NCI-H446 (cell line): ENCODE measurements around the gene HAPLN1.
A peak's percentile ranks its signal among the peaks of the same experiment; 100 is the strongest.
"Not testable (repeated sequence)": the region's sequence is repeated elsewhere in the genome, so short reads cannot be mapped to it uniquely, and the experiment has no call there.

Experiments used
- DNase-seq, 2 experiments: peaks; one replicate each; lab custom pipeline; 2025; lab: John Stamatoyannopoulos, UW

The HAPLN1 gene

DNA sequence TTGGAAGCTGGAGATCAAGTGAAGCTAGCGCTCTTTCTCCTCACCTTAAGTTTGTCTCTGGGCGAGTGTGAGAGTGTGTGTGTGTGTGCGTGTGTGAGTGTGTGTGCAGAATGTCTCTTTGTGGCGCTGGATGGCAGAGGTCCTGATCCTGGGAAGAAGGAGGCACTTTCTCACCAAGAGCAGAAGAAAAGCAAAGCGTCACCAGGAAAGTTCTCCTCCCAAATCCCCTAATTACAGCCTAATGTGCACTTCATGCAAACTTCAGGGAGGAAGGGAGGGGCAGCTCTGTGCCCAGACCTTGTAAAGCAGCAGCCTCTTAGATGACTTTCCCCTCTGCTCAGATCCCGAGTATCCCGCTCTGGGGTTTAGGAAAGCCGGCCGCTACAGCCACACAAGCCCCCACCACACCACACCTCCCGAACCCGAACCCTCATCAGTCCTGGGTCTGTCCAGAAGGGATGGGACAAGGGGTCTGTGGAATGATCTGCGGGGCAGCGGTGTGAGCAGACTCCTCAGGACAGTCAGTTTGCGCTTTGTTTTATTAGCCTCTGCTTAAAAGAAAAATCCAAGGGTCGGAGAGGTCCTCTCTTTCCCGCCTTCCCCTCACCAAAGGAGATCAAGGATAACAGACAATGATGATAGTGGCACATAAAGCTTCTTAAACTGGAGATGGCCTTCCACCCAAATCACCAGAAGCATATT is at the start of gene HAPLN1:
Gene HAPLN1, minus strand, starts transcription at position 20 of the 702 bp plus-strand sequence. CDS start 47,332 bp downstream, outside the sequence.
- DNase-seq: no peak

DNA sequence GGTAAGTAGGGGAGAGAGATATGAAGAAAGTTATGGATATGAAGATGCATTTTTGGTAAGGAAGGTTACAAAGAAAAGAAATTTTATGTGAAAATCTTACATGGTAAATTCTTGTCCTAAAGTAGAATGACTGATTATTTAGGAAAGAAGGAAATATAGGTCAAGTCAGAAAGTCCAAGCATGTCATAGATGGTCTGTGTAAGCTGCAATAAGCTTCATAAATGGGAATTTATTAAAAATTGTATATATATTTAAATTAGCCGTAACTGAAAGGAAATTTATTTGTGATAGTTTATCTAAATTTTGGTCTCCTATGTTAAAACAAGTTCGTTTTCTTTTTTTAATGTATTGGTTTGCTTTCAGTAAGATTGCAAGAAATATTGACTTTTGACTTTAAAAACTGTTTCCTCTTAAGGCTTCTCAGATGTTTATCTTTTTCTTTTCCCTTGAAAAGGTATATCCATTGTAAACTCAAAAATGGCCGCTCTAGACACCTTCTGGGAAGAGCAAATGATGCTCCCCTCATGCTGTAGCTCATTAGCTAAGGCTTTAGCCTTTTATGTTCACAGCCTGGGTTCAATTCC is 46.8 kb upstream of the HAPLN1 start:
- DNase-seq: no peak

DNA sequence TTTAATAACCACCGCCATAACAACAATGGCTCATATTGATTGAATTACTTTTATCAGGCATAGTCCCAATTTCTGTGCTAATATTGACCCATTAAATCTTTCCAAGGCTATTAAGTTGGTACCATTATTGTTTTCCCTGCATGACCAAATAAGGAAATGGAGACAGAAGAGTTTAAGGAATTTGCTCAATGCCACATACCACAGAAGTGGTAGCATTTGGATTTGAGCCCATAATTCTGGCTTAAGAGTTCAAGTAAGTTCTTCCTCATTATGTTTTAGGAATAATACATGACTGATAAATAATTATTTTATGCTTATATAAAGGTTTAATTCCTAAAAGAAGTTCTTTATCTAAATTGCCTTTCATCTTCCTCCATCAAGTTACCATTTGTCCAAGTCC is 43.4 kb upstream of the HAPLN1 start:
- no peak for DNase-seq

GRCh38 chr5:83760579-83760978 is 39.9 kb upstream of the HAPLN1 start:
- DNase-seq: no peak

- DNase-seq: no peak
These were observed 32.0 kb upstream of the HAPLN1 start for GRCh38 chr5:83752700-83753099.

DNA sequence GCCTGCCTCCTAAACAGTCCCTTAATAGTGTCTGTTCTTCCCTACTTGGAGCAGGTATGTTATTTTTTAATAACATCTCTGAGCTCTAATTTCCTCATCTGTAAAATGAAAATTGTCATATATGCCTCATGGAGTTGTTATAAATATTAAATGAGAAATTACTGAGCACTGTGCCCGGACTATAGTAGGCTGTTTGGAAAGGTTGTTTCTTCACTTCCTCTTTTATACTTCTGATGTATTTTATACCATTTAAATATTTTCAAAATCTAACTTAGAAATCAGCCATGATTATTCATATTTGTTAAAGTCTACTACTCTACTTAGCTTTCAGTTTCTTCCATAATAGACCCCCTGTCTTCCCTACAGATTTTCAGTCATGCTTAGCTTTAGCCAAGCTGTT is 30.5 kb upstream of the HAPLN1 start:
- DNase-seq: no peak

- DNase-seq: no peak
These were observed 30.1 kb upstream of the HAPLN1 start for GRCh38 chr5:83750749-83751148.

GRCh38 chr5:83745816-83746215 is 25.2 kb upstream of the HAPLN1 start:
- DNase-seq: no peak

DNA sequence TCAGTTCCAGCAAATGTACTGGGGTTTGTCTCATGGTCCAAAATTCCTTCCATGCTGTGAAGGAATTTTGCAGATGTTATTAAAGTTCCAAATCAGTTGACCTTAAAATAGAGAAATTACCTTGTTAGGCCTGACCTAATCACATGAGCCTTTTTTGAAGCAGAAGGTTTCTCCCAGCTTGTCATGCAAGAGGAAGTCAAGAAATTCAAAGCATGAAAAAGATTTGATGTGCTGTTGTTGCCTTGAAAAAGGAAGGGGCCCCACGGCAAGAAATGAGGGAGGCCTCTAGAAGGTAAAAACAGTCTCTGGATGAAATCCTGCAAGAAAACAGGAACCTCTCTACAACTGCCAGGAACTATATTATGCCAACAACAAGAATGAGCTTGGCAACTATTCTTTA is 24.2 kb upstream of the HAPLN1 start:
- DNase-seq: no peak

- DNase-seq: no peak
These were observed 21.4 kb upstream of the HAPLN1 start for GRCh38 chr5:83742089-83742488.

DNA sequence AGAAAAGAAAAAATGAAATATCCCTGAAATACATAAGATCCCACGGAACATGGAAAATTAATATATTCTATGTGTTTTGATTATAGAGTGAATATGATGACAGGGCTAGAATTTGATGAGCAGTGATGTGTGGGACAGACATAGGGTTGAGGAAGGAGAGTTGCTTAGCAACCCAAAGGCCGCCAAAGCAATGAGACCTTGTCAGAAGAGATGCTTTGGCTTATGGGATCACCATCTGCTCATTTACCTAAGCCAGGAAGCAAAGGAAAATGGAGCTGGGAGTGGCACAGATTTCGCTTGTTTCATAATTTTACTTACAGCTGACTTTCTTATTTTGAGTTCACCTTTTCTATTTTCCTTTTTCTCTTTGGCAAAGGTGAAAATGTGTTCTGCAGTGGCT is 20.9 kb upstream of the HAPLN1 start:
- DNase-seq: peak; percentile 51 to 80

DNA sequence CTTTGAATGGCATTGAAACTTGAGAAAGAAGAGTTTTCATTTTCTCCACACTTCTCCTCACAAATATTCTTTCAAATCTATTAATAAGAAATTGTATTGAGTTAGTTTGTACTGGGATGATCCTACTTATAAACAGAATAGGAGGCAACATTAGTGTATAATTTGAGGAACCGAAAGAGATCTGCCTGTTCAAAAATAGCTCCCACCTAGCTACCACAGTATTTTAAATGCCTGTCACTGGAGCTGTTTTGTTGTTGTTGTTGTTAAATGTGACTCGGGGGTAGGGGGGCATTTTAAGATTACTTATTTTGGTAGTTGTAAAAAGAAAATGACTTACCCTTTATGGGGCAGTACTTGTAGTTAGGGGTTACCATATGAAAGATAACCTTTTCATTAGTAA is 20.1 kb upstream of the HAPLN1 start:
- DNase-seq: no peak

DNA sequence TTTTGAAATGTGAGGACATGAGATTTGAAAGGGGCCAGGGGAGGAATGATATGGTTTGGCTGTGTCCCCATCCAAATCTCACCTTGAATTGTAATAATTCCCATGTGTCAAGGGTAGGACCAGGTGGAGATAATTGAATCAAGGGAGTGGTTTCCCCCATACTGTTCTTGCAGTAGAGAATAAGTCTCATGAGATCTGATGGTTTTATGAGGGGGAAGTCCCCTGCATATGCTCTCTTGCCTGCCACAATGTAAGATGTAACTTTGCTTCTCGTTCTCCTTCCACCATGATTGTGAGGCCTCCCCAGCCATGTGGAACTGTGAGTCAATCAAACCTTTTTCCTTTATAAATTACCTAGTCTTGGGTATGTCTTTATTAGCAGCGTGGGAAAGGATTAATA is 15.5 kb upstream of the HAPLN1 start:
- DNase-seq: not testable (repeated sequence)

DNA sequence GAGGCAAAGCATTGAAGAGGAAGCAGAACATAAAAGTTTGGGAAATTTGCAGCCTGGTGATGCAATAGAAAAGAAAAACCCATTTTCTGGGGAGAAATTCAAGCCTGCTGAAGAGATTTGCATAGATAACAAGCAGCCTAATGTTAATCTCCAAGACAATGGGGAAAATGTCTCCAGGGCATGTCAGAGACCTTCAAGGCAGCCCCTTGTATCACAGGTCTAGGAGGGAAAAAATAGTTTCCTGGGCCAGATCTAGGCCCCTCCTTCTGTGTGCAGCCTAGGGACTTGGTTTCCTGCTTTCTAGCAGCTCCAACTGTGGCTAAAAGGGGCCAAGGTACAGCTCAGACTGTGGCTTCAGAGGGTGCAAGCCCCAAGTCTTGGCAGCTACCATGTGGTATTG is 14.4 kb upstream of the HAPLN1 start:
- not testable (repeated sequence) for DNase-seq

DNA sequence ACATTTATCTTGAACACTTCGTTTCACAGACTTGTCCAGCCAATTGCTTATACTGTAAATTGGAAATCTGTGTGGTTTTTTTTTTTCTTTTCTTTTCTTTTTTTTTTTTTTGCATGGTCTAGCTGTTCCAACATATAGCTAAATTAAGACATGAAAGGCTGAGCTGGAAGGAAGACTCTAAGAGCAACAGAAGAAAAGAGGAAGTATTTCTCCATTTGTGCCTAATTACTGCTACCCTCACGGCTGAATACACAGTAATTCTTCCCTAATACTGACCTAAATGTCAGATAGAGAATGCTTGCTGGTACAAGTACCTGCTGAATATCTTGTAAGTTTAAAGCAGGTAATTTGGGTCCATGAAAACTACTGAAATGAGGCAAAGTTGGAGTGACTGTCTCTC is 11.0 kb upstream of the HAPLN1 start:
- no peak for DNase-seq

DNA sequence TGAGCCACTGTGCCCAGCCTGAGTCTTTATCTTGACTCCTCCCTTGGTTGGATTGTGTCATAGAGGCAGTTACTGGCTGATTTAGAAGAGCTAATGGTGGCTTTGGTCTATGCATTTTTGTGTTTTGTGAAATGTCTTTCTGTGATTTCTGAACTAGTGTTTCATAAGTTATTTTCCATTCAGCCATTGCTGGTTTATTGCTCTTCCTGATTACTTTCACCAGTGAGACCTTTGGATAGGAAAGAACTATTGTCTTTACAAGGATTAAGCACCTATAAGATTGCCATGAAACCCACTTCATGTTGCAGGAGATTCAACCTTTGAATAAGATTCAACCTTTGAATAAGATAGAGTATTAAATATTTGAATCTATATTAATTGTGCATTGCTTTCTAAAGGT is 8.7 kb upstream of the HAPLN1 start:
- no peak for DNase-seq

DNA sequence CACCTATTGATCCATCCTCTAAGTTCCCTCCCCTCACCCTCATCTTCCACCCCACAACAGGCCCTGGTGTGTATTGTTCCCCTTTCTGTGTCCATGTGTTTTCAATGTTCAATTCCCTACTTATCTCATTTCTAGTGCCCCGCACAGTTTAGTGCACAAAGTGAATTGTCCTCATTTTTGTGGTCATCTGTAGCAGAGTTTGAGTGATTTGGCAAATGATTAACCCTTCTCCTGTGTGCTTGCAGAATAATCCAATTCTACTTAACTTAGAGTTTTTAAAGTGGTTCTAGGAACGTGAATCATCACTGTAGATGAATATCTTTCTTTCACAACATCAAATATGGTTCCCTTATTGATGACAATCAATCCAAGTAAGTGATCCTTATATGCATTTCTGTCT is 6.3 kb upstream of the HAPLN1 start:
- no peak for DNase-seq

GRCh38 chr5:83724935-83725334 is 4.3 kb upstream of the HAPLN1 start:
- no peak for DNase-seq

GRCh38 chr5:83724001-83724400 is 3.3 kb upstream of the HAPLN1 start:
- DNase-seq: no peak

DNA sequence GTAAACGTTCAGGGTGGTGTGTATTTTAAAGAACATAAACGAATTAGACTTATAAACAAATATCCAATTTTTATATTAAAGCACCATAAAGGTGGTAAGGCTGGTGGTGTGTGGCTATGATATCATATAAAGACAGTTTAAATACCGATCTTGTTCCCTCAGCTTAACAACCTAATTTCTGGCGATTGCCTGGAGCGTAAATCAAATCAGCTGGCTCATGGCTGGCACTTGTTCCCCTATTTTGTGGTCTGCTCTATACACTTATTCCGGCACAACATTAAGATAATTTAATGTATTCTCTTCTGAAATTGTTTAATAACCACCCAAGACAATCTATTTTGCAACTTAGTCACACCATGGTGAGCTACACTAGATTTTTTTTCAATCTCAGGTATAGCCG is 2.4 kb upstream of the HAPLN1 start:
- DNase-seq: peak in 1 of 2 experiments; percentile 11

- DNase-seq: peak; percentile 22 to 81
These were observed 1.6 kb upstream of the HAPLN1 start for GRCh38 chr5:83721953-83722901.

DNA sequence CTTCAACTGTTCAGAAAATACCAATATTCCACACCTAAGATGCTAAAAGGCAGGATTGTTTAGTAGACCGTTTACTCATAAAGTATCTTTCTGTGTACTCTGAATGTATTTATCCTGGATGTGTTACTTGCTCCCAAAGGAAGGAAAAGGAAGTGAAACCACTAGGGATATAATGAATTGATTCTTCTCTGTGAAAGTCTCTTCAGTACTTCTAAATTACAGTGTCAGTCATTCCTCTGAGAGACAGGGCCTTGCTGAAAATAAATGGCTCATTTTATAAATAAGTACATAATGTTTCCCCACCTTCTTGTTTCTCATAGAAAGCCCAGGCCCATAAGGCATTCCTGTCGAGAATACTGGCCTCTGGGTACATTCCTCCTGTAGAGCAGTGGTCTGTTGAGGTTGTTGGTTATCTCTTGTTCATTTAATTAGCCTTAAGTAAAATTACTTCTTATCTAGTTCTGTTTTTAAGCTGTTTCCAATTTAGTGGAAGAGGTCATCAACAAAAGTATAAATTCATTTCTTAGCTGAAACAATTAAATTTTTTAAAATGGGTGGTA is 1.6 kb downstream of the HAPLN1 start:
- DNase-seq: no peak
